Retinal pigment epithelial cell (primary cell): Measurements from ENCODE around the gene REG3G.

Experiments used
- DNase-seq: peaks from one replicate; pipeline ENCODE4 v3.0.0-alpha.2; 2010; ENCODE audit warnings: low read depth
- H3K4me3 ChIP-seq: 2 replicates; pipeline ENCODE4 v1.5.1; 2011; ENCODE audit warnings: mild to moderate bottlenecking, low read length, control low read depth, moderate library complexity
- CTCF ChIP-seq: conservative IDR thresholded peaks from 2 replicates; pipeline ENCODE4 v1.5.1; 2011; ENCODE audit warnings: low read depth, low read length, control low read depth, inconsistent platforms

Gene REG3G

GRCh38 chr2:79071078-79071477, 45.6 kb downstream of the REG3G start:
- no peak overlapping the region for H3K4me3 ChIP-seq
- no peak for DNase-seq
- no peak for TF ChIP-seq CTCF
